Fibroblast of lung (primary cell): ENCODE data around the gene MYBL2.

Experiments used
- CTCF ChIP-seq, 2 donors: IDR thresholded peaks in 1 of 2; conservative IDR thresholded peaks in 1 of 2; 1 replicate in 1 of 2; 2 replicates in 1 of 2; pipeline ENCODE4 v1.5.1; 2011 to 2012; ENCODE audit warnings: low read length in 2 of 2, control low read depth in 1 of 2, inconsistent platforms in 1 of 2, low read depth in 1 of 2, mild to moderate bottlenecking in 1 of 2
- EZH2 ChIP-seq: IDR thresholded peaks from 2 replicates; pipeline ENCODE4 v1.5.1; 2012; ENCODE audit warnings: low read length, control low read depth, mild to moderate bottlenecking; ENCODE audit errors: missing control alignments

- TF ChIP-seq CTCF (conservative IDR thresholded peaks at IDR 0.05 in 1 of 2, IDR thresholded peaks at IDR 0.05 in 1 of 2; ENCODE audit: low read depth in 1 of 2, low read length in 2 of 2) = no peak
- TF ChIP-seq EZH2 = no peak
Measured at GRCh38 chr20:43744966-43745730, 78.2 kb downstream of the MYBL2 start.
